ENCODE data around the gene CD74. TPM values are rescaled to one million over a fixed set of nuclear protein-coding genes. Genes with fewer than 3 reads are reported as not detected.
A peak's percentile ranks its signal among the peaks of the same experiment; 100 is the strongest.

Gene CD74
- total and polyA plus RNA-seq, 2 of the 13 experiments (the other 11 are each of a cell fraction or from before 2014, with no cell fraction given) = 34.1 to 84.4 TPM

- TF ChIP-seq THAP9 (CRISPR knock-in tag; IDR thresholded peaks at IDR 0.05; ENCODE audit: borderline replicate concordance) (peak; percentile 99), ZNF598 (CRISPR knock-in tag; IDR thresholded peaks at IDR 0.05; ENCODE audit: borderline replicate concordance) (peak; percentile 84), ZNF451 (CRISPR knock-in tag; IDR thresholded peaks at IDR 0.05) (peak; percentile 62; the same call in 1 of the 2 replicates), KDM2A (CRISPR knock-in tag; IDR thresholded peaks at IDR 0.05; ENCODE audit: borderline replicate concordance, low read depth) (peak; percentile 78; the same call in 1 of the 2 replicates), ZNF251 (CRISPR knock-in tag; IDR thresholded peaks at IDR 0.05) (peak; percentile 16; the same call in 1 of the 2 replicates), ARID5B (CRISPR knock-in tag; IDR thresholded peaks at IDR 0.05) (peak; percentile 41; the same call in 1 of the 2 replicates), TFDP1 (CRISPR knock-in tag; IDR thresholded peaks at IDR 0.05; ENCODE audit: borderline replicate concordance) (peak; percentile 68; the same call in 1 of the 2 replicates), ATF7 (IDR thresholded peaks at IDR 0.05) (no peak), ATF7 (CRISPR knock-in tag; IDR thresholded peaks at IDR 0.05) (peak; percentile 39), DR1 (CRISPR knock-in tag; IDR thresholded peaks at IDR 0.05) (peak; percentile 97), ZBTB33 (CRISPR knock-in tag; IDR thresholded peaks at IDR 0.05) (peak; percentile 75), FOXK1 (CRISPR knock-in tag; IDR thresholded peaks at IDR 0.05; ENCODE audit: borderline replicate concordance, low read depth) (peak; percentile 99), CSRNP1 (CRISPR knock-in tag; IDR thresholded peaks at IDR 0.05) (no peak), DNMT3B (CRISPR knock-in tag; conservative IDR thresholded peaks at IDR 0.05) (no peak), SNAI1 (CRISPR knock-in tag; IDR thresholded peaks at IDR 0.05; ENCODE audit: borderline replicate concordance) (peak; percentile 89)
Observed at GRCh38 chr5:150449517-150450339, 37.0 kb upstream of the CD74 start, which contains the start of gene RPS14 (continued).

Measured in HepG2 (cell line).